Osteoblast (primary cell): ENCODE measurements around the gene TTC38. TPM values are rescaled to one million over a fixed set of nuclear protein-coding genes. Genes with fewer than 3 reads are reported as not detected.
A peak's percentile ranks its signal among the peaks of the same experiment; 100 is the strongest.

Source experiments
- DNase-seq: peaks from one replicate; pipeline ENCODE4 v3.0.0; 2011; ENCODE audit warnings: low spot score, mixed read lengths; ENCODE audit not compliant: insufficient read length; ENCODE audit errors: missing footprints
- H2AFZ ChIP-seq: 2 replicates; pipeline ENCODE4 v1.6.0; 2011; ENCODE audit warnings: mild to moderate bottlenecking, low read length
- H3K27ac ChIP-seq: 2 replicates; pipeline ENCODE4 v1.5.1; 2011; ENCODE audit warnings: mild to moderate bottlenecking, low read depth, low read length, moderate library complexity
- H3K27me3 ChIP-seq: 2 replicates; pipeline ENCODE4 v1.6.0; 2012; ENCODE audit warnings: mild to moderate bottlenecking, control low read depth, inconsistent platforms, low read length, moderate library complexity; ENCODE audit not compliant: insufficient read depth
- H3K36me3 ChIP-seq: 2 replicates; pipeline ENCODE4 v1.5.1; 2011; ENCODE audit warnings: mild to moderate bottlenecking, low read length, control low read depth, moderate library complexity; ENCODE audit not compliant: insufficient read depth
- H3K4me1 ChIP-seq: 2 replicates; pipeline ENCODE4 v1.5.1; 2011; ENCODE audit warnings: mild to moderate bottlenecking, low read length, control low read depth, moderate library complexity; ENCODE audit not compliant: insufficient read depth
- H3K4me2 ChIP-seq: 2 replicates; pipeline ENCODE4 v1.6.0; 2011; ENCODE audit warnings: mild to moderate bottlenecking, low read length; ENCODE audit not compliant: insufficient read depth
- H3K4me3 ChIP-seq: fragments of 200-600 bp; sonication (generic); 3 replicates; pipeline ENCODE4 v1.5.1; 2012; ENCODE audit warnings: mild to moderate bottlenecking, low read length, inconsistent platforms; ENCODE audit not compliant: insufficient read depth
- H3K79me2 ChIP-seq: 2 replicates; pipeline ENCODE4 v1.6.0; 2012; ENCODE audit warnings: mild to moderate bottlenecking, low read length, control low read depth, inconsistent platforms; ENCODE audit not compliant: insufficient read depth
- H3K9me3 ChIP-seq: 2 replicates; pipeline ENCODE4 v1.5.1; 2011; ENCODE audit warnings: low read depth, low read length, control low read depth
- H4K20me1 ChIP-seq: 2 replicates; pipeline ENCODE4 v1.6.0; 2012; ENCODE audit warnings: mild to moderate bottlenecking, low read length, control low read depth; ENCODE audit not compliant: insufficient read depth
- CTCF ChIP-seq: IDR thresholded peaks from 2 replicates; pipeline ENCODE4 v1.5.1; 2011; ENCODE audit warnings: mild to moderate bottlenecking, low read depth, low read length, moderate library complexity; ENCODE audit errors: extremely low read depth
- total RNA-seq: library from RNA; depleted of rRNA; stranded (reverse); fragments of >200 nt; gene quantifications from 2 replicates; pipeline ENCODE4 v1.2.3, GENCODE V29; 2012

TTC38 gene
- total RNA-seq, 1 donor: 29.3 TPM

GRCh38 chr22:46292173-46292572 is 24.4 kb downstream of the TTC38 start:
- Histone ChIP-seq H4K20me1 (no peaks in the 10 kb centered on the region), H3K4me3 (no peak overlapping the region), H3K36me3 (peaks cover 28% of the 10 kb centered on the region), H3K79me2 (peaks cover 4% of the 10 kb centered on the region), H2AFZ (no peak overlapping the region), H3K9me3 (no peaks in the 10 kb centered on the region), H3K27ac (no peak overlapping the region), H3K4me1 (peaks cover 12% of the 10 kb centered on the region), H3K4me2 (no peak overlapping the region), H3K27me3 (no peaks in the 10 kb centered on the region)
- DNase-seq: no peak
- TF ChIP-seq CTCF: no peak

GRCh38 chr22:46292732-46293131 is 24.9 kb downstream of the TTC38 start:
- Histone ChIP-seq H3K79me2 (peaks cover 9% of the 10 kb centered on the region), H3K4me3 (no peak overlapping the region), H3K4me2 (no peak overlapping the region), H3K36me3 (peaks cover 28% of the 10 kb centered on the region), H3K27ac (no peak overlapping the region), H3K27me3 (no peaks in the 10 kb centered on the region), H3K9me3 (no peaks in the 10 kb centered on the region), H3K4me1 (peaks cover 17% of the 10 kb centered on the region), H2AFZ (no peak overlapping the region), H4K20me1 (no peaks in the 10 kb centered on the region)
- peak; percentile 36 for DNase-seq
- no peak for TF ChIP-seq CTCF

- peak; percentile 89 for DNase-seq
- Histone ChIP-seq H3K79me2 (peaks cover 18% of the 10 kb centered on the region), H2AFZ (no peak overlapping the region), H3K9me3 (no peaks in the 10 kb centered on the region), H3K4me3 (no peak overlapping the region), H3K27ac (no peak overlapping the region), H3K4me1 (peaks cover 20% of the 10 kb centered on the region), H4K20me1 (no peaks in the 10 kb centered on the region), H3K4me2 (no peak overlapping the region), H3K36me3 (peaks cover 28% of the 10 kb centered on the region), H3K27me3 (no peaks in the 10 kb centered on the region)
- no peak for TF ChIP-seq CTCF
Measured at GRCh38 chr22:46293577-46294260, 25.9 kb downstream of the TTC38 start.

GRCh38 chr22:46294784-46295183 is 27.0 kb downstream of the TTC38 start:
- H3K27me3 ChIP-seq: no peaks in the 10 kb centered on the region
- H3K4me1 ChIP-seq: peaks cover 20% of the 10 kb centered on the region
- no peak overlapping the region for H3K4me2 ChIP-seq

More at GRCh38 chr22:46294784-46295183, 27.0 kb downstream of the TTC38 start:
- H3K36me3 ChIP-seq: peaks cover 25% of the 10 kb centered on the region
- H3K79me2 ChIP-seq: peaks cover 27% of the 10 kb centered on the region
- H3K4me3 ChIP-seq: no peak overlapping the region
- TF ChIP-seq CTCF: no peak
- H3K27ac ChIP-seq: no peak overlapping the region
- no peaks in the 10 kb centered on the region for H4K20me1 ChIP-seq
- peak; percentile 60 for DNase-seq
- no peaks in the 10 kb centered on the region for H3K9me3 ChIP-seq
- no peak overlapping the region for H2AFZ ChIP-seq
